ENCODE results near the gene ZNF554. TPM values are rescaled to one million over a fixed set of nuclear protein-coding genes. Genes with fewer than 3 reads are reported as not detected.
"Not testable (repeated sequence)": the region's sequence is repeated elsewhere in the genome, so short reads cannot be mapped to it uniquely, and the experiment has no call there.

ZNF554 gene
- polyA plus RNA-seq, 4 donors: 8.8 to 10.2 (median 9.3) TPM

DNA sequence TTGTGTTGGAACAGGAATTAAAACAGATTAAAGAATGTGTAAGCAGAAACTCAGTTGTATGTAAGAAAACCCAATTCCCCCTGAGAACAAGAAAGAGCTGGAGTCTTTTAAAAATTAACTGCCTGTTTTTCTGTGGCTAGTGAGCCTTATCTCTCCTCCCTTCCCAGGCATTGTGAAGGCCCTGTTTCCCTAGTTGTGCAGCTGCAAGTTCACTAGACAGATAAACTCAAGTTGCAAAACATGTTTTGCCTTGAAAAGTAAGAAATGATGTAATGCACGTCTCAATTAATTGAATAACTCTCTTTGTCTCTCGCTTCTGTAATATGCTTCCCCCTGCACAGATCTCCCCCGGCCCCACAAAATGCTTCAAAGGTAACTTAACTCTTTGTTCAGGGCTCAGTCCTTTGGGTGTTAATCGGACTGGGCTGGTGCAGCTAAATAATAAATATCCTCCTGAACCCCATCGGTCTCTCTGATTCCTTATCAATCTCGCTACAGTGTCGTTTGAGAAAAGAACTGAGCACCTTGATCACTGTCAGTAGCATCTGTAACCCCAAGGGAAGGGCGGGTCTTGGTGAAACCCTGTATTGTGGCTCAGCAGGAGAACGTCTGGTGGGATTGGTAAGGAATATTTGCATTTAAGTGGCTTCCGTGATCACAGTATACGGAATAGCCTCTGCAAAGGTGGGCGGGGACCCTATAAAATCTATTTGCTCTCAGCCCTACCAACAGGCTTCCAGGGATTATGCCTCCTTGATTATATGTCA, 45.8 kb downstream of the ZNF554 start:
- no peak for DNase-seq (ENCODE audit: low read depth in 4 of 4, low spot score in 3 of 4)

- DNase-seq (ENCODE audit: low read depth in 4 of 4, low spot score in 3 of 4): no peak
Observed at GRCh38 chr19:2866495-2867024, 46.9 kb downstream of the ZNF554 start.

DNA sequence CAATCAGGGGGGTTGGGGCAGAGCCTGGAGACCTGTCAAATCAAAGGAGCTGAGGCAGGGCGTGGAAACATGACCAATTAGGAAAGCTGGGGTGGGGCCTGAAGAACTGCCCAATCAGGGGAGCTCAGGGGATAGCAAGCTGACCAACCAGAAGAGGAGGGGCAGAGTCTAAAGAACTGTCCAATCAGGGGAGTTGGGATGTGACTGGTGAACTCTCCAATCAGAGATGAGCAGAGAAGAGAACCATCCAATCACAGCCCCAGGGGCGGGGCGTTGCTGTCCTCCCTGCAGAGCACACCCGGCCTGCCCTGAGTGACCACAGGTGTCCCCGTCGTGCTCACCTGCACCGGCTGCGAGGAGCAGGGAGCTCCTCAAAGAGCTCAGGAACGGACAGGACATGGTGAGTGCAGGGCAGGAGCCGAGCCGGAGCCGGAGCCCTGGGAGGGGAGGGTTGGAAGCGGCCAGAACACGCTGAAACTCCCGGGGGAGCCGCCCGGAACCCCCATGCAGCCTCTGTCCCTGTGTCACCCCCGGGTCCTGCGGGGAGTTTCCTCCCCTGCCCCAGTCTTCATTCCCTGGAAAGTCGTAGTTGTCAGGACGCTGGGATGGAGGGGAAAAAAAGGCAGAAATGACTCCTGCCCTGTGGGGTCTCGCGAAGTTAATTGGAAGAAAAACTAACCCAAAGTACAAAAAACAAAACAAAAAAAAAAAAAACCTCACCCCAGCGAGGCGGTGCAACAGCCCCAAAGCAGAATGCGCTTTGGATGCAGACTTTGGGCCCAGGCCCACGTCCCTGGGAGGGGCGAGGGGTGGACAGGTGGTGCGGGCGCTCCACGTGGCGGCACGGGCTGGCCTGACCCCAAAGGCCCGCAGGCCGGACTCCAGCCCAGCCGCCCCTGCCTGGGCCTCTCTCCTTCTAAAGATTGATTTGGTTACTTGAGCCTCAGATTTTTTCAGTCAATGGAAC, 47.6 kb downstream of the ZNF554 start, which contains the start of gene ZNF556:
ZNF556 (plus strand) TSS at position 311 of the 967 bp plus-strand sequence; CDS start at position 398, 87 bp downstream.
- no peak for DNase-seq (ENCODE audit: low read depth in 4 of 4, low spot score in 3 of 4)

DNA sequence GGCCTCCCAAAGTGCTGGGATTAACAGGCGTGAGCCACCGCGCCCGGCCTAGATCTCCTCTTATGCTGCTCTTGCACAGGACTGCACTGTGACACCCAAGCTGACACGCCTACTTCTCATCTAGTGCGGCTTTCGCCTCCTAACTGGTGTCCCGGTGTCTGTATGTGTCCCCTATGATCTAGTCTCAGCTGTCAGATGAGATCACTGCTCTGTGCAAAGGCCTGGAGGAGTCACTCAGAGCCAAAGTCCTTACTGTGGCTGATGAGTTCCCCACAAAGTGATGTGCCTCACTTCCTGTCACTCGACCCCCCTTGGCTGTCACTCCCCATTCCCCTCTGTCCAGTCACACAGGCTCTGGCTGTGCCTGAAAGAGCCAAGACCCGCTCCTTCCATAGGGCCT, 50.0 kb downstream of the ZNF554 start:
- DNase-seq (ENCODE audit: low read depth in 4 of 4, low spot score in 3 of 4): no peak

GRCh38 chr19:2872175-2872574, 52.5 kb downstream of the ZNF554 start:
- not testable (repeated sequence) for DNase-seq (ENCODE audit: low read depth in 4 of 4, low spot score in 3 of 4)

- no peak for DNase-seq (ENCODE audit: low read depth in 4 of 4, low spot score in 3 of 4)
Observed at GRCh38 chr19:2877398-2878331, 58.0 kb downstream of the ZNF554 start.

DNA sequence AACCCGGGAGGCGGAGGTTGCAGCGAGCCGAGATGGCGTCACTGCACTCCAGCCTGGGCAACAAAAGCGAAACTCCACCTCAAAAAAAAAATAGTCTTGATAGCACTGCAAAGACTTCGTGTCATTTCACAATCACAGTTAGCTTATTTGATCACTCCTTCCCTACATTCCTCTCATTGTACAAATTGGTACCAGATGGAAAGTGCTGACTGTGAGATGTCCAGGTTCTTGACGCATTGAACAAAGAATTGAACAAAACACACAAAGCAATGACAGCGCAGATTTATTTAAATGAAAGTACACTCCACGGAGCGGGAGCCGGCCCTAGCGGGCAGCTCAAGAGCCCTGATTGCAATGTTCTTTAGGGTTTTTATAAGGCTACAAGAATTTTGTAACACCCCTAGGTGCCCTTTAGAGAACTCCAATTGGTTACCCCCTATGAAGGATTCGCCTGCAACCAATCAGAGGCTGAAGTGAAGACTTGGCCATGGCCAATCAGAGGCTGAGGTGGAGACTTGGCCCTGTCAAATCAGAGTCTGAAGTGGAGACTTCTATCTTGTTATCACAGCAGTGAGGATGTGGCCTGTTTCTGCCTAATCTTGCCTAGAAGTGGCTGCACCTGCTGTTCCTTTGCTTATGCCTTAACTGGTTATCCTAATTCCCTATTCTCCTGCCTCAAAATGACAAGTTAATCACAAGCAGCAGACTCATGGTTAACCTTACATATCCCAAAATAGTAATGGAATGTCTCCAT, 64.2 kb downstream of the ZNF554 start:
- no peak for DNase-seq (ENCODE audit: low read depth in 4 of 4, low spot score in 3 of 4)

DNA sequence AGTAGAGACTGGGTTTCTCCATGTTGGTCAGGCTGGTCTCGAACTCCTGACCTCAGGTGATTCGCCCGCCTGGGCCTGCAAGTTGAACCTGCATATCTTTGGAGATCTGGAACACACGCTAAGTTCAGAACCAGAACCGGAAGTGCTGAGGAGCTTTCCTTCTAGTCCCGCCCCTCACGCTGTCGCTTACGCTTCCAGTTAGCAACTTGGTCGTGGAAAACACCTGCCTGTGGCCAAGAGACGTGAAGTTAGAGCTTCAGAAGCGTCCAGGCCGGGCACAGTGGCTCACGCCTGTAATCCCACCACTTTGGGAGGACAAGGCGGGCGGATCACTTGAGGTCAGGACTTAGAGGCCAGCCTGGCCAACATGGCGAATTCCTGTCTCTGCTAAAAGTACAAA, 66.1 kb downstream of the ZNF554 start:
- DNase-seq (ENCODE audit: low read depth in 4 of 4, low spot score in 3 of 4): no peak

Other genes with a start within 250 kb of the ZNF554 start
- 1 to 10 TPM; 5.6 to 6.8 (median 6.3) TPM for gene GNG7, start 117.2 kb upstream of the ZNF554 start, polyA plus RNA-seq (ENCODE audit: insufficient read length in 4 of 4)
- 1 to 10 TPM; 2.6 to 3.6 (median 3.1) TPM for gene DIRAS1, start 98.5 kb upstream of the ZNF554 start, polyA plus RNA-seq (ENCODE audit: insufficient read length in 4 of 4)
- gene SLC39A3, start 79.9 kb upstream of the ZNF554 start, polyA plus RNA-seq (ENCODE audit: insufficient read length in 4 of 4): 10 to 100 TPM; 31.9 to 37.9 (median 34.8) TPM
- 10 to 100 TPM; 50.9 to 71.0 (median 53.3) TPM for gene SGTA, start 36.6 kb upstream of the ZNF554 start, polyA plus RNA-seq (ENCODE audit: insufficient read length in 4 of 4)
- gene THOP1, start 34.4 kb upstream of the ZNF554 start, polyA plus RNA-seq (ENCODE audit: insufficient read length in 4 of 4): 10 to 100 TPM; 41.4 to 62.6 (median 42.7) TPM
- gene ZNF555, start 21.6 kb downstream of the ZNF554 start, polyA plus RNA-seq (ENCODE audit: insufficient read length in 4 of 4): 10 to 100 TPM; 12.1 to 16.4 (median 13.9) TPM
- gene ZNF556, start 47.5 kb downstream of the ZNF554 start, polyA plus RNA-seq (ENCODE audit: insufficient read length in 4 of 4): 1 to 10 TPM in 1 of 4 donors, under 1 TPM in 3; 0.82 to 1.4 (median 0.94) TPM
- gene ZNF57, start 81.1 kb downstream of the ZNF554 start, polyA plus RNA-seq (ENCODE audit: insufficient read length in 4 of 4): 1 to 10 TPM; 6.3 to 10.0 (median 7.7) TPM
- 1 to 10 TPM; 6.8 to 8.7 (median 7.9) TPM for gene ZNF77, start 125.1 kb downstream of the ZNF554 start, polyA plus RNA-seq (ENCODE audit: insufficient read length in 4 of 4)
- gene TLE6, start 157.7 kb downstream of the ZNF554 start, polyA plus RNA-seq (ENCODE audit: insufficient read length in 4 of 4): 10 to 100 TPM in 1 of 4 donors, 1 to 10 TPM in 3; 7.3 to 11.0 (median 8.0) TPM
- 10 to 100 TPM; 35.5 to 44.0 (median 39.0) TPM for gene TLE2, start 209.4 kb downstream of the ZNF554 start, polyA plus RNA-seq (ENCODE audit: insufficient read length in 4 of 4)
- gene TLE5, start 242.6 kb downstream of the ZNF554 start, polyA plus RNA-seq (ENCODE audit: insufficient read length in 4 of 4): 100 to 1,000 TPM; 445 to 526 (median 488) TPM